DMS153 treated with DMSO at 0.1 percent for 48 hours (cell line): ENCODE measurements around the gene ALG6.

Source experiments
- DNase-seq: peaks from one replicate; lab custom pipeline; 2025; ENCODE audit not compliant: unreplicated experiment; lab: John Stamatoyannopoulos, UW

The ALG6 gene

DNA sequence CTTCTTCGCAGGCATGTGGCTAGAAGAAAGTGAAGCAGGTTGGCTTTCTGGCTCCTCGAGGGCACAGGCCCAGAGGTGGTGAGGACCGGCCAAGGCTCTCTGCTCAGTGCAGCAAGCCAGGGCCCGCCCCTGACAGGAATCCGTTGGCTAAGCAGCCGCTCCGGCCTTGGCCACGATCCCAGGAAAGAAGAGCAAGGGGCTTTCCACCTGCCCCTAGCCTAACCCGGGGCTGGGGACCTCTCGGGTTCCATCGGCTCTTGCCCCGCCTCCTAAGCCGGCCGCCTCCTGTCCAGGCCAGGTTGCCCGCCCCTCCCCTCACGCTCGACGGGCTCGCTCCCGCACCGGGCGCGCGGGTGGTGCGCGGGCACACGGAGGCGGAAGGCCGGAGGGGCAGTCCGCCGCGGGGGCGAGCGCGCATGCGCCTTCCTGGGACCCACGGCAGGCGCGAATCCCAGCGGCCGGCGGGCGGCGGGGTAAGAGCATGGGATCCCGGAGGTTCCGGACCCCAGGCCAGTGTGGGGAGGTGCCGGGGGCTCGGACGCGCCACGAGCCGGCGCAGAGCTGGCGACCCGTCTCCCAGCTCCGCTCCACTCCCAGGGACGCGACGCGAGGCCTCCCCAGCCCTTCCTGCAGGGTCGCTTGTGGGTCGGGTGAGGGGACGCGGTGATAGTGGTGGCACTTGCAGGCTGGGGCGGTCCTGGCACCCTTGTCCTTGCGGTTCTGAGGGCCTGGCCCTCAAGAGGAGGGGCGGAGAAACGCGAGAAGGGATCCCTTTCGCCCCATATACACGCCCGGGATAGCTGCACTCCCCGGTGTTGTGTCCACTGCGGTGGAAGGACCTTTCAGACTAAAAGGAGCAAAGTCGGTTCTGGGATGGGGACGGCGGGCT is at the start of gene ALG6:
Gene ALG6, plus strand, starts transcription at position 413 of the 889 bp plus-strand sequence. CDS start 3,351 bp downstream, outside the sequence.
- peak; percentile 90 for DNase-seq

DNA sequence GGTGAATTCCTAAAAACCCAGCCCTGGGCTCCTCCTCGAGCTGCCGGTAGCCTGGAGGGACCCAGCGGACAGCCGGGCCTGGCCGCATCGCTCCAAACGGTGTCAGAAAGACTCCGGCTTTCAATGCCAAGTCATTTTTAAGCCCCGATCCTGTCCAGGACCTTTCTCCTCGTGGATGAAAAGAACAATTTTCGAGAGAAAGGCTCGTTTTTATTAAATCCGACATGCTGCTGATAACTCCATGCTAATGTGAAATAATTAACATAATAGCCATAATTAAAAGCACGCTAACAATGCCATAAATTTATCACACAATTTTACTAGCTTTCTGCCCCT is 49.6 kb upstream of the ALG6 start:
- no peak for DNase-seq

DNA sequence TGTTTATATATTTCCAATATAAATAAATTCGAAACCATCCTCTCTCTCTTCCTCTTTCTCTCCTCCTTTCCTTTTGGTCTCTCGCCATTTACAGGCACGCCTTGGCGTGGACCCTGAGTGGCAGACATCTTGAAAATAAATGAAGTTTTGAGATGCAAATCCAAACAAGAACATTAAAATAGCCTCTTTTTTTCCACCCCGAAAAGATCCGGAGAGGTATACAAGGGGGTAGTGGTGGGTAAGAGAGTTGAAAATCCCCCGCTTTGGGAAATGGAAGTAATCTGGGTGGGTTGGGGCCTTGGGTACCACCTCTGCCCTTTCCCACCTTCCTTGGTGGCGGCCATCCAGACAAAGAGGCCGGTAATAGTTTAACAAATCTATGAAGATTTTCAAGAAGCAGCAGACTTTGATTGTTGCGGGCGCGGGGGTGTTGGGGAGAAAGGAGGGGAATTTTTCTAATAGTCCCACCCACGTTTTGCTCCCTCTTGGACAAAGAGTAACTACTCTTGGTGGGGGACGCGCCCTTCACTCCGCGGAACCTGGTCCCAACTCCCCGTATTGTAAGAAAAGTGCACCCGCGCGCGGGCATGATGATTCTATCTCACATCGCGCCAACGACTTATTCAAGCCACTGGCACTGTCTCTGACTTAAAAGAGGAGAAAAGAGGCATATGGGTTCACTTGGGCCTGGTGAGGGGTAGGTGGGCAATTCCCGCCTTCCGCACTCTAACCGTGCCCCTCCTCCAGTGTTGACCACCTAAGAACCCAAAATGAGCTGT is 49.0 kb upstream of the ALG6 start:
- DNase-seq = no peak

DNA sequence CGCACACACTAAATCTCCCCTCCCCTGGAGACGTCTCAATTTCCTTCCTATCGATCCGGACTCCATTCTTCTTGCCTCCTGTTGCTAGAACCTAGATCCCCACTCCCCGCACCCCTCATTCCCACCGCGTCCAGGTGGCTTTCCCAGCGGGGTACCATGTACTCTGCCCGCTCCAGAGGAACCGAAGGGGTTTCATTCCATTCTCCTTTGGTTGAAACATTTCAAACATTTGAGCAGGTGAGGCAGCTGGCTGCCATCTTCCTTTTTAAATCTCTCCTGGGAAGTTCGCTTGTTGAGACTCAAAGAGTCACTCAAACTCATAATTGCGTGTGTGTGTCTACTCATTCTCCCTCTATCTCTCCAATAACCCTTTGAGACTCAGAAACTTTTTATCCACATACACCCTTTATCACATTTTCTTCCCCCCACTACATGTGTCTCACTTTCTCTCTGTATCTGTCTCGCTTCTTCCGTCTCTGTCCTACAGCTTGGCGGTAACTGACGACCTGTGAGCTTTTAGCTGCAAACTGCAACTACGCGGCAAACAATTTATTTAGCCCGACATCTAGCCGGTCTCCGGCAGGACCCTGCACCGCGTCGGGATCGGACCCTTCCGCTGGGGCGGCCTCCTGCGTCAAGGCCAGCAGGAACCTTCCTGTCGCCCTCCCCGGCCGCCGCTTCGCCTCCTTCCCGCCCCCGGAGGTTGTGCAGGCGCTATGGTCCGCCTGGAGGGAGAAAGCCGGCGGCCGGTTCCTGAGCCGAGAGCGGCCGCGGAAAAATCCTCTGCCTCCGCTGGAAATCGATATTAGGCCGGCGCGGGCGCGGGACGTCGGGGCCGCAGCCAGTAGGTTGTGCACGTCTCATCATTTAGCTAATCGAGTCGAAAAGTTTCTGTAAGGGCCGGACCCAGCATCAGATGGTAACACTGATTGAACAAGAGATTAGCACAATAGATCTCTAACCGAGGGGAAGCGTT is 48.1 kb upstream of the ALG6 start:
- no peak for DNase-seq

DNA sequence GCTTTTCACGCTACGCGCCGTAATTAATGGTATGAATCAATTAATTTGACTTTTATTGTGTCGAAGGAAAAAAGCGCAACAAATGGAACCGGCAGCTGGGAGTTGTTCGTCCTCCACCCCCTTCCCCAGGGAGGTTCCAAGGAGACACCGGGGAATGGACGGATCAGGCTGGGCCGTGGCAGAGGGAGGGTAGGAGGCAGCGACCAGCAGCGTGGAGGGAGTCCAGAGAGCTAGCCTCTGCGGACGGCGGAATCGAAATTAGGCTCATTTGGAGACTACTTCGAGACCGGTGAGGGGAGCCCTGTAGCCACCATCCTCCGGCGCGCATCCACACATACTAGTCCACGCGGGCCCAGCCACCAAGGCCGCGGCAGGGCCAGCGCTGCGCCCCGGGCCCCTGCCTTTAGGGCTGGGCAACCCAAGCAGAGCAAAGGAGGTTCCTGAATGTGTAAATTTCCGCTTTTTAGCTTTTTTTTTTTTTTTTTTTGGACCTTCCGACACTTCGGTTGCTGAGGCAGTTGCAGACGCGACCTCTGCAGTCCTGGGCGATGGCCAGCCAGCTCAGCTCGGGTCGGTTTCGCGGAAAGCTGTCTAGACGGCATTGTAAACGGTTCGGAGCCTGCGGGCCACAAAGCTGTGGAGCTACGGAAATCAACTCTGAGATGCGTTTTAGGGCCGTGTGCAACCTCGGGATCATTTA is 47.3 kb upstream of the ALG6 start:
- DNase-seq = no peak

DNA sequence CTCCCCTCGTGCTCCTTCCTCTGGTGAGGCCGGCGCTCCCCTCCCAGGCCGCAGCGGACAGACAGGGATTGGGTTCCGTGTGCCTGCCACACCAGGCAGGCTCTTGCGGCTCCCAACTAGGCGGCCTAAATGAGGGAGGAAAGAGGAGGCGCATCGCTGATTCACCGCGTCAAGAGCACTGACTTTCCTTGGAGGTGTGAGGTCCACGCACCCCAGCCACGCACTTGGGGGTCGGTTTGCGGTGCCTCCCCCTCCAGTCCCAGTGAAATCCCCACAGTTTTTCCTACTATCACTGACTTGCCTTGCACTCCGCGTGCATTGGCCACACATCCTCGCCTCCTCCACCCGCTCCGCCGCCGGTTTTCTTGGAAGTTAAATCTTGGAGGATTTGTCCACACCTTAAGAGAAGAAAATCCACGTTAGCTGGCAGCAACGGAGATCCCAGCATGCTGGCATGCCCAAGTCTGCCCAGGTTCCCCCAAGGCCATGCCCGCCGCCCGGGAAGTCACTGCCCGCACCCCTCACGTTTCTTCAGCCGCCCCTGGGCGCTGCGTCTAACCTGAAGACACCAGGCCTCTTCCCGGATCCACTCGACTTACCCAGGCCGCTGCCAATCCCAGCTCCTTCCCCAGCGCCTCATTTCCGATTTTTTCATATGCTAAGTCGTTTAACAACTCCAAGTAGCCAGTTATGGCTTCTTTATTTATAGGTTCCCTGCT is 46.2 kb upstream of the ALG6 start:
- no peak for DNase-seq

DNA sequence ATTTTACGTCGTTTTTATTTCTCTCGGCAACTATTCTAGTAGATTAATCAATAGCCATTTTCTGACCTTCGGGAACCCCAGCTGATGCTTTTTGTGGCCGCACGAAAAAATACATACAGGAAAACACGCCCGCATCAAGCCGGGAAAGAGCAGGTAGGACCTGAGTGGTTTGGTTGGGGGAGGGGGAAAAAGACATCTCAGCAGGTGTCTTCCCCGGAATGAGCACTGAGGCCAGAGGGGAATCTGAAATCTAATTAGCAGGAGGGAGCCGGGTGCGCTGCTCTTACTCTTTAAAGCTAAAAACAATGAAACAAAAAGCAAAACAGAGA is 45.7 kb upstream of the ALG6 start:
- DNase-seq = no peak

DNA sequence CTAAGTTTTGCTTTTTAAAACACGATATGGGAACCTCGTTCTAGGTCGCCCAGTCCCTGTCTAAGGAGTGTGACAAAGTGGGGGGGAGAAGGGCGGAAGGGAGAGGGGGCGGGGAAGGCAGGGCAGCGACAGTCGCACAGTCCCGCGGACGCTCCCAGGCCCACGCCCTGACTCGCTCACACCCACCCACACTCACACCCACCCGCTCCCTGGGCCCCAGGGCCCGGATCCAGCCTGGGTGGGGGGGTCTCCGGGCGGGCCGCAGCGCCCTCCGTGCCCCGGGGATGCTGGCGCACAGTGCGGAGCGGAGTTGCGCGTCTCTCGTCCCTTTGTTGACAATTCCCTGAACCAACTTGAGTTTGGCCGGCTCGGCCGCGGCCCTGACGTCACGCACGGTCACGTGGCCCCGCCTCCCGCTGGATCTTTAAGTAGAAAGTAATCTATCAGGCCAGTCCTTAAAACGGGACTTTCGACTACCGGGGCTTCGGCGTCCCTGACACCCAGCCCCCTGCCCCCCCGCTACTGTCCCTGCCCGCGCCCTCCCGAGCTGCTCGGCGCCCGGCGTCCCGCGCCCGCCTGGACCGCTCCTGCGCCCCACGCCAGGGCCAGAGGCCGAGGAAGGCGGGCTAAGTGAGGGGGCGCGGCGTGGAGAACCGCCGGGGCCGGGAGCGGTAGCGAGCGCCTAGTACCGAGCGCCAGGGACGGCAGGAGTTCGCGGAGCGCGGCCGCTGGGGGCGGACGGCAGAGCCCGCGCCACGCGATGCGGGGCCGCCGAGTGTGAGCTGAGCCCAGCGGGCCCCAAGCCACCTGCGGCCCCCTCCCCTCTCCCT is 45.1 kb upstream of the ALG6 start, which contains the start of gene FOXD3:
Gene FOXD3, plus strand, starts transcription at position 454 of the 830 bp plus-strand sequence. CDS start 492 bp downstream, outside the sequence.
- peak; percentile 15 for DNase-seq

DNA sequence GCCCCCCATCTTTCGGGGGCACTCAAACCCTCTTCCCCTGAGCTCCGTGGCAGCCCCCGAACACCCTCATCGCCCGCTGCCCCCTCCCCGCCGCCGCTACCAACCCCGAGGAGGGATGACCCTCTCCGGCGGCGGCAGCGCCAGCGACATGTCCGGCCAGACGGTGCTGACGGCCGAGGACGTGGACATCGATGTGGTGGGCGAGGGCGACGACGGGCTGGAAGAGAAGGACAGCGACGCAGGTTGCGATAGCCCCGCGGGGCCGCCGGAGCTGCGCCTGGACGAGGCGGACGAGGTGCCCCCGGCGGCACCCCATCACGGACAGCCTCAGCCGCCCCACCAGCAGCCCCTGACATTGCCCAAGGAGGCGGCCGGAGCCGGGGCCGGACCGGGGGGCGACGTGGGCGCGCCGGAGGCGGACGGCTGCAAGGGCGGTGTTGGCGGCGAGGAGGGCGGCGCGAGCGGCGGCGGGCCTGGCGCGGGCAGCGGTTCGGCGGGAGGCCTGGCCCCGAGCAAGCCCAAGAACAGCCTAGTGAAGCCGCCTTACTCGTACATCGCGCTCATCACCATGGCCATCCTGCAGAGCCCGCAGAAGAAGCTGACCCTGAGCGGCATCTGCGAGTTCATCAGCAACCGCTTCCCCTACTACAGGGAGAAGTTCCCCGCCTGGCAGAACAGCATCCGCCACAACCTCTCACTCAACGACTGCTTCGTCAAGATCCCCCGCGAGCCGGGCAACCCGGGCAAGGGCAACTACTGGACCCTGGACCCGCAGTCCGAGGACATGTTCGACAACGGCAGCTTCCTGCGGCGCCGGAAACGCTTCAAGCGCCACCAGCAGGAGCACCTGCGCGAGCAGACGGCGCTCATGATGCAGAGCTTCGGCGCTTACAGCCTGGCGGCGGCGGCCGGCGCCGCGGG is 44.2 kb upstream of the ALG6 start:
- peak; percentile 24 for DNase-seq

DNA sequence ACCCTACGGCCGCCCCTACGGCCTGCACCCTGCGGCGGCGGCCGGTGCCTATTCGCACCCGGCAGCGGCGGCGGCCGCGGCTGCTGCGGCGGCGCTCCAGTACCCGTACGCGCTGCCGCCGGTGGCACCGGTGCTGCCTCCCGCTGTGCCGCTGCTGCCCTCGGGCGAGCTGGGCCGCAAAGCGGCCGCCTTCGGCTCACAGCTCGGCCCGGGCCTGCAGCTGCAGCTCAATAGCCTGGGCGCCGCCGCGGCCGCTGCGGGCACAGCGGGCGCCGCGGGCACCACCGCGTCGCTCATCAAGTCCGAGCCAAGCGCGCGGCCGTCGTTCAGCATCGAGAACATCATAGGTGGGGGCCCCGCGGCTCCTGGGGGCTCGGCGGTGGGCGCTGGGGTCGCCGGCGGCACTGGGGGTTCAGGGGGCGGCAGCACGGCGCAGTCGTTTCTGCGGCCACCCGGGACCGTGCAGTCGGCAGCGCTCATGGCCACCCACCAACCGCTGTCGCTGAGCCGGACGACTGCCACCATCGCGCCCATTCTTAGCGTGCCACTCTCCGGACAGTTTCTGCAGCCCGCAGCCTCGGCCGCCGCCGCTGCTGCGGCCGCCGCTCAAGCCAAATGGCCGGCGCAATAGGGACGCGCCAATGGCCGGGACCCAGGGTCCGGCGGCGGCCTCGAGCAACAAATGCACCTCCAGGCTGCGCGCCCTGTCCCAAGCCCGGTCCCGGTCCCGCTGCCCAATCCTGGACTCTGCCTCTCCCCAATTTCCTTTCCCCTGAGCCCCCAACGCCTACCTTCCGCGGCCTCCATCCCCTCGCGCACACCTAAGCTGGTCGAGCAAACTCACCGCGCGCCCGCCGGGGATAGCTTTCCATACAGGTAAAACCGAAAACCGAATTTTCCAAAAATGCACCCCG is 43.3 kb upstream of the ALG6 start:
- DNase-seq = no peak

DNA sequence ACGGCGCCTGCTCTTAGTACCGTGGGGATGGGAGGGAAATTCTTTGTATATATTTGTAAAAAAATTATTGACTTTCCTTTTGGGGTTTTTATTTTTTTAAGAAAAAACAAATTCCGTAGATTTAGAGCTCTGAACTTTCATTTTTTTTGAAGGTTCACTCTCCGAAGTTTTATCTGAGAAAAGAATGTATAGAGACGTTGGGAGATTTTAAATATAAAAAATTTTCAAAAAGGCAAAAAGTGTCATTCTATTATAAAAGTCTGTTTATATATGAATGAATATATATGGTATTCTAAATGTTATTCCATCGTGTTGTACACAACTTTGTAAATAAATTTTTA is 42.7 kb upstream of the ALG6 start:
- DNase-seq = no peak

DNA sequence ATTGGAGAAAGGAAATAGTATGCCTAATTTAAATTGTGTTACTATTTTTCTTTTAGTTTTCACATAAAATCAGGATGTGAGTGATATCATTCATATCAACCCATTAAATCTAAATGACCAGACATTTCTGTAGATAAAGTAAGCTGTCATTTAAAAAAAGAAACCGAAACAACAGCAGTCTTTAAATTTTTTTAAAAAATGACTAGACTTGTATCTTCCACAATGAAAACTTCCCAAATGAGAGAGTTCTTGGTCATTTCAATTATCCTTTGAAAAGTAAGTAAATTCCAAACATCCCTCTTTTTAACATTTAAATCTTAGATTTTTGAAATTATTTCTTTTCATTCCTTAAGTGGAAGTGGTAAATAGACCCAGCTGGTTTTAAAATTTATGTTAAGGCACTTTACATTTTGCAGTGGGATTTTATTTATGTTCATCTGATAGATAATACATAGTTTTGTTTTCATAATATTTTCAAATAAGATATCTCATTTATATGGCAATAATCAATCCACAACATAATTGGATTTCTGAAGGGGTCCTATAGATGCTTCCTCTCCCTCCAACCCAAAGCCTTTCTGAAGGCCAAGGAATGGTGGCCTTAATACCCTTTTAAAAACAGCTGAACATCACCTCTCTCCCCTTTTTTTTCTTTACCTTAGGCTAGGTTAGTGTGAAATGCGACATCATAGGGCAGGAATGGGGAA is 42.0 kb upstream of the ALG6 start:
- no peak for DNase-seq

DNA sequence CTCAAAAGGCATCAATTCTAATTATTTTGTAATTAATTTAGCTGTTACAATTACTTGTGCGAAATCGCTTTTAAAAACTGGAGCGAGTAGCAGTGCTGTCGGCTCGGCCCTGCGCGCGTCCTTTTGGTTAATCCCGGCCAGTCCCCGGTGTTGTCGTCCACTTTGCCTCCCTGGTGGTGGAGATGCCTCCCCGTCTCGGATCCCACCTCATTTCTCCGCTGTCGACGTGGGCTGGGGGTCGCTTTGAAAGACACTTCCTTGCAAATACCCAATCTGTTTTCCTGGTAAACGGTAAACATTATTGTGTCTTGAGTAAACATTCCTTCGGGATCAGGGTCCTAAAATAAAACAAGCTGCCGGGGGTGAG is 41.3 kb upstream of the ALG6 start:
- DNase-seq = no peak

DNA sequence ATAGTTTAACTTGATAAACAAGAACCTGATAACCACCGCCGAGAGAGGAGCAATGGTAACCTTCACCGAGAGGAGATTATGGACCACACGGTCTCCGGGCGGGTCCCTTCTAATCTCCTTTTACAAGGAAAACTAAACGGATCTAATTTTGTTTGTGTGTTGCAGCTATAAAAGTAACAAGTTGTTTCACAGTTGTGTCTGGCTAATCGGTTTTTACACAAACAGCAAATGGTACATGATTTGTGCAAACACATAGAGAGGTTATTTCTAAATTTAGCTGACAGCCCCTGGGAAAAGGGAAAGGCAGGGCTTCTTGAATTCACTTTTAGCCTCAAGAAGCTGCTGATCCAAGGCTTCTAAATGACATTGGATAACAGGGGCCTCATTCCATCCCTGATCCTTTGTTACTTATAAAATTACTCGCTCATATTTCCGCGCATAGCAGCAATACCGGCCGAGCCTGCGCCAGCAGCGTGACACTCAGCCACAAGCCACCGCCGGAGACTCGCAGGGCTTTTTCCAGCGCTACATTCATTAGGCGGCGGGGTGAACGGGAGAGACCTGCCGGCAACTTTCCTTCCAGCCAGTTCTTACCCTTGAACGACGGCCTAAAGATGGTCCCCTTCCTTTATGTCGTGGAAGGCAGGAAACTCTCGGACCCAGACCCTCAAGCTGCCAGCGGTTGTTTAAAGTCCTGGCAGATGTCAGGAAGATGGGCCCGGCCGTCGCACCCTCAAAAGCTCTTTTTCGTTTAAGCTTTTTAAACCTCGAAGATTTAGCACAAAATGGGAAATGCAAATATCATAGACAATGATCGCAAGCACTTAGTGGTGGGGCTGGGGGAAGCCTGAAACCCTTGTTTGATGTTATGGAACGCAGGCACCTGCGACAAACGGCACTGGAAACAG is 40.7 kb upstream of the ALG6 start:
- DNase-seq = no peak

DNA sequence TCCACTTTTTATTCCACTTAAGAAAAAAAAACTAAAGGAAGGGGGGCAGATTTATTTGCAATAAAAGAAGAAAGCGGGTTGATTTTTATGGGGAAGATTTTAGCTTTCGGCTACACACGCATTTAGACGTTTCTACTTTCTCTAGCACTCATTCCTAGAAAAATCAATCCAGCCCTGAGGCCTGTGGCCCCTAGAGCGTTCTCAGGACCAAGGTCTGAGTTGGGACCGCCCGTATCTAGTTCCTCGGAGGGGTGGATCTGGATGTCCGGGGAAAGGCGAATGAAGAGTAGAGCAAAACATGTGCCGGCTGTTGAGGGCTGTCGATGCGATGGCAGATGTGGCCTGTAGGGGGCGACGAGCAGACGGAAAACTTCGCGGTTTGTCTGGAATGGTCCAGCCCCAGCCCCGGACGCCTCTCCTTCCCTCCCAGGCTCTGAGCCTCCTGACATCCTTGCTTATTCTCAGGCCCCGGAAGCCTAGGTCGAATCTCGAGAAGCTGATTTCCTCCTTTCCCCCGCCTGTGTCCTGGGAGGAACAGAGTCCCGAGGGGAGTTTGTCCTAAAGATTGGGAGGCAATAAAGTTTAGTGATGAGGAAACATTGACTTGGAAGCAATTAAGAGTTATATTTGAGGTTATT is 39.9 kb upstream of the ALG6 start:
- DNase-seq = peak; percentile 20
